Neural cell (in vitro differentiated cells): Measurements from ENCODE around the gene PRKCA.

ENCODE experiments used
- CTCF ChIP-seq: fragments of 450-650 bp; IDR thresholded peaks from 2 replicates; pipeline ENCODE4 v1.5.1; 2014; ENCODE audit warnings: antibody characterized with exemption, mild to moderate bottlenecking, moderate library complexity; ENCODE audit not compliant: poor library complexity, severe bottlenecking
- EP300 ChIP-seq: fragments of 450-650 bp; conservative IDR thresholded peaks from 2 replicates; pipeline ENCODE4 v1.6.1; 2014; ENCODE audit warnings: antibody characterized with exemption, mild to moderate bottlenecking, moderate library complexity; ENCODE audit not compliant: poor library complexity, severe bottlenecking
- EZH2 ChIP-seq: fragments of 200-600, 300-800 bp; shearing (Covaris generic), sonication (generic); IDR thresholded peaks from 2 replicates; pipeline ENCODE4 v1.6.1; 2014; ENCODE audit warnings: antibody characterized with exemption, low read length, borderline replicate concordance, mild to moderate bottlenecking; ENCODE audit not compliant: insufficient read depth, poor library complexity, severe bottlenecking
- MXI1 ChIP-seq: fragments of 450-650 bp; conservative IDR thresholded peaks from 2 replicates; pipeline ENCODE4 v1.6.1; 2014; ENCODE audit warnings: antibody characterized with exemption, mild to moderate bottlenecking; ENCODE audit not compliant: poor library complexity, severe bottlenecking
- POLR2AphosphoS5 ChIP-seq: IDR thresholded peaks from 2 replicates; pipeline ENCODE4 v1.6.1; 2012
- RAD21 ChIP-seq: fragments of 450-650 bp; conservative IDR thresholded peaks from 2 replicates; pipeline ENCODE4 v1.6.1; 2014; ENCODE audit warnings: antibody characterized with exemption, mild to moderate bottlenecking, moderate library complexity
- TAF1 ChIP-seq: IDR thresholded peaks from 2 replicates; pipeline ENCODE4 v1.6.1; 2012; ENCODE audit warnings: low read depth

- no peak for TF ChIP-seq RAD21
- no peak for TF ChIP-seq CTCF
- TF ChIP-seq EP300, result no peak
- TF ChIP-seq MXI1, result no peak
- TF ChIP-seq POLR2AphosphoS5, result no peak
- TF ChIP-seq TAF1, result no peak
- TF ChIP-seq EZH2, result no peak
Measured at GRCh38 chr17:66826856-66827255, 524.4 kb downstream of the PRKCA start.
